ENCODE measurements around the gene VASN.

The VASN gene

GRCh38 chr16:4370570-4371356 lies 885 bp upstream of the VASN start:
- in situ Hi-C loops (cut with MboI; ENCODE audit: low sequenced_read_pairs) = no loop called here

GRCh38 chr16:4372001-4372577 lies 441 bp downstream of the VASN start:
- in situ Hi-C loops (cut with MboI; ENCODE audit: low sequenced_read_pairs) = no loop called here

- in situ Hi-C loops (cut with MboI; ENCODE audit: low sequenced_read_pairs) = no loop called here
Observed at GRCh38 chr16:4372578-4373355, 1.1 kb downstream of the VASN start.

- in situ Hi-C loops (cut with MboI; ENCODE audit: low sequenced_read_pairs) = no loop called here
Observed at GRCh38 chr16:4373356-4373908, 1.8 kb downstream of the VASN start.

- in situ Hi-C loops (cut with MboI; ENCODE audit: low sequenced_read_pairs) = no loop called here
Observed at GRCh38 chr16:4373909-4374742, 2.5 kb downstream of the VASN start.

GRCh38 chr16:4375717-4376116 lies 4.1 kb downstream of the VASN start:
- in situ Hi-C loops (cut with MboI; ENCODE audit: low sequenced_read_pairs) = no loop called here

- in situ Hi-C loops (cut with MboI; ENCODE audit: low sequenced_read_pairs) = no loop called here
Observed at GRCh38 chr16:4376126-4376892, 4.7 kb downstream of the VASN start.

GRCh38 chr16:4376893-4377572 lies 5.4 kb downstream of the VASN start:
- in situ Hi-C loops (cut with MboI; ENCODE audit: low sequenced_read_pairs) = no loop called here

GRCh38 chr16:4377573-4378154 lies 6.0 kb downstream of the VASN start:
- in situ Hi-C loops (cut with MboI; ENCODE audit: low sequenced_read_pairs) = no loop called here

GRCh38 chr16:4378161-4378666 lies 6.6 kb downstream of the VASN start:
- in situ Hi-C loops (cut with MboI; ENCODE audit: low sequenced_read_pairs) = no loop called here

- in situ Hi-C loops (cut with MboI; ENCODE audit: low sequenced_read_pairs) = no loop called here
Observed at GRCh38 chr16:4378999-4379690, 7.5 kb downstream of the VASN start.

GRCh38 chr16:4380119-4381063 lies 8.7 kb downstream of the VASN start:
- in situ Hi-C loops (cut with MboI; ENCODE audit: low sequenced_read_pairs) = no loop called here

GRCh38 chr16:4381072-4381934 lies 9.7 kb downstream of the VASN start:
- in situ Hi-C loops (cut with MboI; ENCODE audit: low sequenced_read_pairs) = no loop called here

GRCh38 chr16:4381935-4382794 lies 10.5 kb downstream of the VASN start:
- in situ Hi-C loops (cut with MboI; ENCODE audit: low sequenced_read_pairs) = no loop called here

GRCh38 chr16:4382795-4383357 lies 11.2 kb downstream of the VASN start:
- in situ Hi-C loops (cut with MboI; ENCODE audit: low sequenced_read_pairs) = no loop called here
